ENCODE measurements around the gene ADGRG7. TPM values are rescaled to one million over a fixed set of nuclear protein-coding genes. Genes with fewer than 3 reads are reported as not detected.

ADGRG7 gene
- total RNA-seq, 1 experiment from 2014 or later: not detected

DNA sequence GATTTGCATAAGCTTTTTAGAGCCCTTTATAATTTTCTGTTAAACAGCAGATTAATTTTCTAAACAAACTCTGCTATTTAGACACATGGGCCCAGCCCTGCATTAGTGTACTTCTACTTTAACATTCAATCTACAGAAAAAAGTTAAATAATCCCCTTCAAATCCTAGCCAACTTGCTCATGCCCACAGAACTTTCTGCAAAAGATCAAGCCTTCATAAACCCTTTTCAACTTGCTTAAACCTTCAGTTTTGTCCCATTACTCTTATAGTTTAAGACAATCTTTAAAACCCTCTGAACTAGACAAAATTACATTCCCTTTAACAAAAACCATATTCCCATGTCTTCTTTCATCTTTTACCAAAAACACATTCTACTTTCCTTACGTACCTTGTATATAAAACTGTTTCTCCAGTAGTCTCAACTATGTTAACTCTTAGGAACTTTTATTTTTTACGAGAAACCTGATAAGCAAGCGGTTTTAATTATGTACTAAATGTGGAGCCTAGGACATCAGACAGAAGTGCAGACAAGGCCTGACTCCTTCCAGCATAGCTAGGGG, 25.2 kb upstream of the ADGRG7 start:
- Histone ChIP-seq H3K9me3 (replicated peaks) (peaks cover 2% of the 10 kb centered on the region; the same call in 1 of the 2 replicates), H3K27me3 (no peaks in the 10 kb centered on the region), H3K27ac (no peak overlapping the region), H3K4me1 (no peaks in the 10 kb centered on the region), H3K36me3 (no peaks in the 10 kb centered on the region), H3K4me3 (no peak overlapping the region)
- no peak for DNase-seq

DNA sequence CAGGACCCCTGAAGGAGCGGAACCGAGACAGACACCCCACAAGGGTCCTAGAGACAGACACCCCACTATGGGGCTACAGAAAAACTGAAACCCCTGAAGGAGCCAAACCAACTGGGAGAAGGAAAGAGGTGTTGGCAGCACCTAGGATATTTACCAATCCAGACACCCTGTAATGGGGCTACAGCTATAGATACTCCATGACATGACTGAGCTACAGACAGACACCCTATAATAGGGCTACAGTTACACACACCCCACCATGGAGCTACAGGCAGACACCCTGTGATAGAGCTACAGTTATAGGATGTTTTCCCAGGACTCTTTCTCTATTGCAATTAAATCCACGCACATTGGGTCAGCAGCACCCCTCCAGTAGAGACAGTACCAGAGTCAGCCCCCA, 22.6 kb upstream of the ADGRG7 start:
- Histone ChIP-seq H3K36me3 (no peaks in the 10 kb centered on the region), H3K4me3 (no peak overlapping the region), H3K4me1 (no peaks in the 10 kb centered on the region), H3K27ac (no peak overlapping the region), H3K9me3 (replicated peaks) (peaks cover 2% of the 10 kb centered on the region; the same call in 1 of the 2 replicates), H3K27me3 (no peaks in the 10 kb centered on the region)
- no peak for DNase-seq

DNA sequence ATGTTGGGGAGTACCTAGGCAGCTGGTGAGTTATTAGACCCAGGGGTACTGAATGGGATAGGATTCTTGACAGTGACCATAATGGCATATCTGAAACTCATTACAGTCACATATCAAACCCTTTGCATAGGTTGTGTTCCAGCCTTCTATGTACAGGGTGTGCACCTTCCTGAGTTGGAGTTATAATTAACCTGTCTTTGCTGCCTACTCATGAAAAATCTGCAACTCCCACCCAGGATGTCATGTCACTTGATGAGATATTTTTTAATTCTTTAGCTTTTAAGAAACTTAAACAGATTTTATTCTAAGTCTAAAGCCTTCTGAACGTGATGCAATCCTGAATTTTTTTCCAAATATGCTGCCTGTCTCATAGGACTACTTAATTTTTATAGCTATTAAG, 21.1 kb upstream of the ADGRG7 start:
- H3K27me3 ChIP-seq: no peaks in the 10 kb centered on the region
- H3K4me1 ChIP-seq: no peaks in the 10 kb centered on the region
- H3K9me3 ChIP-seq (replicated peaks): peaks cover 2% of the 10 kb centered on the region; the same call in 1 of the 2 replicates
- no peak for DNase-seq
- no peak overlapping the region for H3K4me3 ChIP-seq
- H3K27ac ChIP-seq: no peak overlapping the region
- H3K36me3 ChIP-seq: no peaks in the 10 kb centered on the region

DNA sequence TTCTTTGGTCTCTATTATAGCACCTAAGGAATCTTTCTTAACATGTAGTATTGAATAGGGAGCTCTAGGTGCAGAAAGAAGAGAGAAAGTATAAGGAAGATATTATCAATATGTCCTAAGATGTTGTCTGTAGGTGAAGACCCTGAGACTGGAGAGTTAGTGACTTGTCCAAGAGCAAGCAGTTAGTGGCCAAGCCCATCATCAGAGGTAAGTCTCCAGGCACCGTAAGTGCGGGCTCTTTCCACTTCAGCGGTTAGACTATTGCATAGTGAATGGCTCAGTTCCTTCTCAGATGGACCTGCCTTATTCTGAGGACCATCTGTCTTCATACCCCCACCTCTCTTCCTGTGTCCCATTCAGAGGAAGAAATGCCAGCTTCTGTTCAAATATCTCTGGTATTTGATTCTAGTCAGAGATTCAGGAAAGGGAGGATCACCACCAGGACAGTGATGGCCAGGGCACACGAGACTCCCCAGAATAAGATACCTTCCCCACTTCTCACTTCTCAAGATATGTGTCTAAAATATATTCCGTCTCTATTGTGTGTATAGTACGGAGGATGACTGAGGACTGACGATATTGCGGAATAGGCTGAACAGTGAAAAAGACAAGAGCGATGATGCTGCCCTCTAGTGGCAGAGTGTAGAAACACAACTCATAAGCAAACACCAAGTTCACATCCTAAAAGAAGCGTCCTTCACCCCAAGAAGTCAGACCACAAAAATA, 19.1 kb upstream of the ADGRG7 start:
- H3K4me1 ChIP-seq: no peaks in the 10 kb centered on the region
- H3K4me3 ChIP-seq: peak overlapping the region; percentile 39
- no peaks in the 10 kb centered on the region for H3K36me3 ChIP-seq
- H3K9me3 ChIP-seq (replicated peaks): peaks cover 2% of the 10 kb centered on the region; the same call in 1 of the 2 replicates
- no peaks in the 10 kb centered on the region for H3K27me3 ChIP-seq
- peak; percentile 62 to 92 for DNase-seq
- no peak overlapping the region for H3K27ac ChIP-seq

DNA sequence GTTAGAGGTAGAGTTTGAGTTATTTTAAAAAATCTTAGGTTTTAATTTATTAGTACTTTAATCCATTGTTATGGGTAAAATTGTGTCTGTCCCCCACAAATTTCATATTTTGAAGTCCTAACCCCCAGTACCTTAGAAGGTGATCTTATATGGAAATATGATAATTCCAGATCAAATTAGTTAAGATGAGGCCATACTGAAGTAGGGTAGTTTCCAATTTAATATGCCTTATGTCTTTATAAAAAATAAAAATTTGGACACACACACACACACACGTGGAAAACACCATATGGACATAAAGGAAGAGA, 18.6 kb upstream of the ADGRG7 start:
- no peak overlapping the region for H3K4me3 ChIP-seq
- no peaks in the 10 kb centered on the region for H3K27me3 ChIP-seq
- no peaks in the 10 kb centered on the region for H3K36me3 ChIP-seq
- no peak overlapping the region for H3K27ac ChIP-seq
- DNase-seq: no peak
- peaks cover 2% of the 10 kb centered on the region; the same call in 1 of the 2 replicates for H3K9me3 ChIP-seq (replicated peaks)
- no peaks in the 10 kb centered on the region for H3K4me1 ChIP-seq

DNA sequence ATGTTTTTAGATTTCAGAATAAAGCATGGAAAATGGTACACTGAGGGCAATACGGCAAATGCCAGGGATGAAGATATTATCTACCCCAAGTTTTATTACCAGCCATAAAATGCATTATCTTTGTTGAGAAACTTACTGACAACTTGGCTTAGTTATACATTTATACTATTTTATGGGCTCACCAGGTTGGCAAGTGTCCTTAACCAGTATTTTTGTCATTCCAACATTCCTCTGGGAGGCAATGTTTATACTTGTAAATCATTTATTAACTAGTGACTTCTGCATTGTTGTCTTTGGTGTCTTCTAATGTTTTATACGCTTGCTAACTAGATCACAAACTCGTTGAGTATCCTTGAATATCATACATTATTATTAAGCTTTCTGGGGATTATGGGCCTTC, 18.0 kb upstream of the ADGRG7 start:
- Histone ChIP-seq H3K27me3 (no peaks in the 10 kb centered on the region), H3K4me3 (no peak overlapping the region), H3K27ac (no peak overlapping the region), H3K4me1 (no peaks in the 10 kb centered on the region), H3K9me3 (replicated peaks) (peaks cover 2% of the 10 kb centered on the region; the same call in 1 of the 2 replicates), H3K36me3 (no peaks in the 10 kb centered on the region)
- DNase-seq: no peak

DNA sequence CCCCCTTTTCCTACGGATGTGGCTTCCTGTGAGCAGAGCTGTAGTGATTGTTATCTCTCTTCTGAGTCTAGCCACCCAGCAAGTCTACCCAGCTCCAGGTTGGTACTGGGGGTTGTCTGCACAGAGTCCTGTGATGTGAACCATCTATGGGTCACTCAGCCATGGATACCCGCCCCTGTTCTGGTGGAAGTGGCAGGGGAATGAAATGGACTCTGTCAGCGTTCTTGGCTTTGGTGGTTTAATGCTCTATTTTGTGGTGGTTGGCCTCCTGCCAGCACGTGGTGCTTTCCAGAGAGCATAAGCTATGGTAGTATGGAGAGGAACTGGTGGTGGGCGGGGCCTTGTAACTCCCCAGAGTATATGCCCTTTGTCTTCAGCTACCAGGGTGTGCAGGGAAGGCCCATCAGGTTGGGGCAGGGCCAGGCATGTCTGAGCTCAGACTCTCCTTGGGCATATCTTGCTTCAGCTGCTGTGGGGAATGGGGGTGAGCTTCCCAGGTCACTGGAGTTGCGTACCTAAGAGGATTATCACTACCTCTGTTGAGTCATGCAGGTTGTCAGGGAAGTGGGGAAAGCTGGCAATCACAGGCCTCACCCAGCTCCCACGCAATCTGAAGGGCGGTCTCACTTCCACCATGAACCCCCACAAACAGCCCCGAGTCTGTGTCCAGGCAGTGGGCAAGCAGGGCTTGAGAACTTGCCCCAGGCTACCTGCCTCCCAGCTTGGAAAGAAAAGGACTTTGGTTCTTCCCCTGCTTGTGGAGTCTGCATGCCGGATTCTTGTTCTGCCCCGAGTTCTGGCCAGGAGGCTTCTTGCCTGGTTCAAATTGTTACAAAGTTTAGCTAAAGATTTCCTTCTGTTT, 9.0 kb upstream of the ADGRG7 start:
- Histone ChIP-seq H3K4me1 (peaks cover 19% of the 10 kb centered on the region), H3K27me3 (no peaks in the 10 kb centered on the region), H3K36me3 (no peaks in the 10 kb centered on the region), H3K27ac (no peak overlapping the region), H3K9me3 (replicated peaks) (no peaks in the 10 kb centered on the region), H3K4me3 (no peak overlapping the region)
- DNase-seq: peak; percentile 46 to 51

DNA sequence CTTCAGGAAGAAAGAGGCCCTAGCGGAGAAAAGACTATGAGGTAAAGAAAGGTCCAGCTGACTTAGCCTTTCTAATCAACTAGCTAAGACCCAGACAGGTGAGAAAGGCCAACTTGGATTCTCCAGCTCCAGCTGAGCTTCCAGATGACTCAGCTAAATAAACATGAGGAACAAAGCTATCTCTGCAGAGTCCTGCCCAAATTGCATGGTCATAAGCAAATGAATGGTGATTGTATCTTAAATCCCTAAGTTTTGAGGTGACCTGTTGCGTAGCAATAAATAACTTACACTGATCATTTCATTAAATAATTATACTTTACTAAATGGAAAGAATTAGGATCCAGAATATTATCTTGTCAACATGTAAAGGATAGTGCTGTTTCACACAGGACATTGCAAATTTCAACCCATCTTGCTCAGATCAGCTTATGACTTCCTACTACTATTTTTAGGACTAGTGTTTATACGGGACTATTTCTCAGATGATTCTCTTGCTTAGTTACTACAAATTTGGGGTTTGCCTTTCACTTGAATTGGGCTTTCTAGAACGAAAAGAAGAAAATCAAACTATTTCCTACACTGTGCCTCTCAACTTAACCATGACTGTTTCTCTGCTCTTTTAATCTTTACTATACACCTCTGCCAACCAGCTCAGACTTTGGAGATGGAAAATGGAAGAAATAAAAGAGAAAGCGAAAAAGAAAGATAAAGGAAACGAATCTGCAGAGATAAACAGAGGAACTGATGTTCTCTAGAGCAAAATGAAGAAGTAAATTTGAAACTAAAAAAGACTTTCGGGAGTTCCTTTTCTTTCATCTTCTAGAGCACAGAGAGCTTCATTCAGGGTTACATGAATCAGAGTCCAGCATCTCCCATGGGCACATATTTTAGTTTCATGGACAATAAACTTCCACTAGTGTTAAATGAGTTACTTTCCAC, 6.6 kb upstream of the ADGRG7 start:
- Histone ChIP-seq H3K27ac (no peak overlapping the region), H3K36me3 (no peaks in the 10 kb centered on the region), H3K4me1 (peaks cover 19% of the 10 kb centered on the region), H3K4me3 (no peak overlapping the region), H3K27me3 (no peaks in the 10 kb centered on the region), H3K9me3 (replicated peaks) (no peaks in the 10 kb centered on the region)
- peak; percentile 9 to 43 for DNase-seq

DNA sequence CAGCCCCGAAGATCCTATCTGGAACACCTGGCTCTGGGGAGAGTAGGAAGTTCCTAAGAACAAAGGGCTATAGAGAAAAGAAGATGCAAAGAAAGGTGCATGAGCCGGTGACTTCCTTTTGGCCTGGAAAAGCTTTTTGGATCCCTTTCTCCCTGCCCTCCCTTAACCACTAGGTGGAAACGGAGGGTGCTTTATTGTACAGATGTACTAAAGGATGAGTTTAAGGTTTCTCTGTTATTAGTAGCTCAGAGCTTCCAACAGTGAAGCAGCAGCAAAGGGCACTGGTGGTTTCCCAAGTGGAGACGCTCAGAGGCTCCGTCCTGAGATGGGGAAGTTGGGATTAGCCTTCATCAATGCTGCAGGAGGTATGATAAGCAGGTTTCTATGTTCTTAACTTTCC, 5.9 kb upstream of the ADGRG7 start:
- Histone ChIP-seq H3K36me3 (no peaks in the 10 kb centered on the region), H3K27me3 (no peaks in the 10 kb centered on the region), H3K4me3 (no peak overlapping the region), H3K4me1 (peaks cover 19% of the 10 kb centered on the region), H3K9me3 (replicated peaks) (no peaks in the 10 kb centered on the region), H3K27ac (no peak overlapping the region)
- DNase-seq: peak; percentile 43 to 70

DNA sequence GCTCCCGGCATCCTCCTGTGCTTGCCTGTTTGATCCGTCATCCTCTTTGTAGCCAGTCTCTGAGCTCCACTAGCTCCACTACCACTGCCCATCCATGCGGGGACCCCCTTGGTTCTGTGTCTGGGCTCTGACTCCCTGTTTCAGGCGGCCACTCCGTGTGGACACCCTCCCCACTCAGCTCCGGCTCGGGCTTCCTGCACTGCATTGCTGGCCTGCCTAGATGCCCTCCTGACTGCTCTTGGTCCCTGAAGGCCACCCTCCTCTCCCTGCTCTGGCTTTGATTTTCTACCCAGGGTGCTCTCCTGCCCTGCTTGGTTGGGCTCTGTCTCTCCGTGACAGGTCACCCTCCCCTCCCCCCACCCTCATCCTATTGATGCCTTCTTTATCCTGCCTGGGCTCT, 4.0 kb upstream of the ADGRG7 start:
- Histone ChIP-seq H3K36me3 (no peaks in the 10 kb centered on the region), H3K4me3 (no peak overlapping the region), H3K27me3 (no peaks in the 10 kb centered on the region), H3K4me1 (peaks cover 17% of the 10 kb centered on the region), H3K9me3 (replicated peaks) (no peaks in the 10 kb centered on the region), H3K27ac (no peak overlapping the region)
- DNase-seq: no peak

DNA sequence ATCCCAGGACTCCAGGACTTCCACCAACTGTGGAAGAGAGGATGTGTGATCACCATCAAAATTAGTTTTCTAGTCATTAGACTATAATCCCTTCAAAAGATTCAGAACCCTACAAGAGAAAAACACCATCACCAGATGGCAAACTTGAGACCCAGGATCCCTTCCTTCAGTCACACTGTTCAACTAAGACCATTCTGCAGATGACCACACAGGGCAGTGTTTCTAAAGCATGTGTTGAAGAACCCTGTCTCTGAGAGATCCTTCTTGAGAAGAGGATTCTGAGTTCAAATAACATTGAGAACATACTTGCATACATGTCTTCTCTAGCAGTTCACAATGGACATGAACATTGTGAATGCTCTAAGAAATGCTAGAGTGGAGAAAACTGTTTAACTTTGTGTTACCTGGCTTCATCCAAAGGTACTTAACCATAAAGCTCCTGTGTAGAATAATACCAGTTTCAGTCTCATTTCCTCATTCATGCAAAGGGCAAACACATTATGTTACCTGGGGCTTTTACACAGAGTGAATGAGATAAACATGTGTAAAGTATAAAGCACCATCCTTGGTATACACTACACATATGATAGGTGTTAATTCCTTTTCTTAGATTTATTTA, 2.4 kb upstream of the ADGRG7 start:
- Histone ChIP-seq H3K27ac (no peak overlapping the region), H3K9me3 (replicated peaks) (no peaks in the 10 kb centered on the region), H3K36me3 (no peaks in the 10 kb centered on the region), H3K27me3 (no peaks in the 10 kb centered on the region), H3K4me3 (no peak overlapping the region), H3K4me1 (peaks cover 14% of the 10 kb centered on the region)
- DNase-seq: no peak

DNA sequence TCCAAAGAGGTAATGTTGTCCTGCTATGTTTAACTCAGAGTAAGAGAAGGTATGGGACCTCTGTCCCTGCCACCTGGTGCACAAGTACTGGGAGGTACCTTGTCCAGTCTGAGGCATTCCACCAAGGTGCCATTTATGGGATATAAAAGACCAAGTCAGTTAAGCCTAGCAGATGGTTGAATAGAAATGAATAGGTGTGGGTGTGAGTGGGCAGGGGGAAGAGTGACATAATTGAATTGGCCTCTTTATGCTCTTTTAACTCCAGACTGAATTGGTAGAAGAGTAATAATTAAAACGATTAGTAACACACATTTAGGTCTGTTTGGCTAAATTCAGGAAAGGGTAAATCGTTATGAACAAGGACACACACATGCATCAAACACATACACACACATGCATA, 562 bp downstream of the ADGRG7 start:
- no peak for DNase-seq
- H3K27ac ChIP-seq: no peak overlapping the region
- no peaks in the 10 kb centered on the region for H3K27me3 ChIP-seq
- H3K9me3 ChIP-seq (replicated peaks): no peaks in the 10 kb centered on the region
- no peaks in the 10 kb centered on the region for H3K36me3 ChIP-seq
- H3K4me1 ChIP-seq: no peaks in the 10 kb centered on the region
- no peak overlapping the region for H3K4me3 ChIP-seq

DNA sequence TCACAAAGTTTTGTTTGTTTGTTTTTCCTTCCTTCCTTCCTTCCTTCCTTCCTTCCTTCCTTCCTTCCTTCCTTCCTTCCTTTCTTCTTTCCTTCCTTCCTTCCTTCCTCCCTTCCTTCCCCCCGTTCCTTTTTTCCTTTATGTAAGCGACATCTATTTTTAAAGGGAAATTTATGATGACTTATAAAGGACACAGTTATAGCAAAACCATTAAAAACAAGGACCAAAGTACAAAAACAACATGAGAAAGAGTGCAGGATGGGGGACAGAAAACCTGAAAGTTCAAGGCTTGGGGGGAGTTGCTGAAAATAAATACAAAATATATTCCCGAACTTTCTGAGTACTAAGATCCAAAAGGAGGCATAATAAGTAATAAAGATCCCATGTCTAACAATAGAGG, 1.8 kb downstream of the ADGRG7 start:
- no peak overlapping the region for H3K27ac ChIP-seq
- no peaks in the 10 kb centered on the region for H3K4me1 ChIP-seq

DNA sequence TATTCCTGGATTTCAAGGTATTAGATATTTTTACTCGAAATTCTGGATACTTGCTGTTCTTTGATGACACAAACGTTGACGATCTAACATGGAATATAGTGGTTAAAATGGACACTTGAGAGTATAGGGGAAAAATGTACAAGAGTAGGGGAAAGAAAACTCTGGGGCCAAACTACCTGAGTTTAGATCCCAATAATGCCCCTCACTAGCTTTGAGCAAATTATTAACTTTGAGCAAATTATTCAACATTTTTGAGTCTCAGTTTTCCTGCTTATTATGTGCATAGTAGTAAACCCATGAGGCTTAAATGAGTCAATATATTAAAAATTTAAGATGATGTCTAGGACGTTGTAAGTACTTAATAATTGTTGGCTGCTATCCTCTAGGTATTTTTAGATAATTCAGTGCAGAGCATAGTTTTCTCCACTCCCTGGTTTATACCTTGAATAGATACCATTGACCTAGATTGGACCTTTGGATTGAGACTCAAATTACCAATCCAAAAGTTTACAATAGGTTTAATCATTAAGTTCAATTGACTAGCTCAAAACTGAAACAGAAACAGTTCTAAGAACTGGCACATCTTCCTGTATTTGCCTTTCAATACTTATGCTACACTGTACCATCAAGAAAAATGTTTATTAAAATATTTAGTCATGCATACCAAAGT, 4.5 kb downstream of the ADGRG7 start:
- no peak overlapping the region for H3K27ac ChIP-seq
- DNase-seq: no peak
- H3K36me3 ChIP-seq: no peaks in the 10 kb centered on the region
- H3K4me1 ChIP-seq: no peaks in the 10 kb centered on the region
- H3K4me3 ChIP-seq: no peak overlapping the region
- H3K9me3 ChIP-seq (replicated peaks): no peaks in the 10 kb centered on the region
- no peaks in the 10 kb centered on the region for H3K27me3 ChIP-seq

More for the DNA sequence above, 1.8 kb downstream of the ADGRG7 start:
- no peak for DNase-seq
- H3K27me3 ChIP-seq: no peaks in the 10 kb centered on the region
- H3K36me3 ChIP-seq: no peaks in the 10 kb centered on the region
- H3K9me3 ChIP-seq (replicated peaks): no peaks in the 10 kb centered on the region
- no peak overlapping the region for H3K4me3 ChIP-seq

All from SJCRH30 (cell line).